Measurements from ENCODE around the gene SERPINE1.

DNA sequence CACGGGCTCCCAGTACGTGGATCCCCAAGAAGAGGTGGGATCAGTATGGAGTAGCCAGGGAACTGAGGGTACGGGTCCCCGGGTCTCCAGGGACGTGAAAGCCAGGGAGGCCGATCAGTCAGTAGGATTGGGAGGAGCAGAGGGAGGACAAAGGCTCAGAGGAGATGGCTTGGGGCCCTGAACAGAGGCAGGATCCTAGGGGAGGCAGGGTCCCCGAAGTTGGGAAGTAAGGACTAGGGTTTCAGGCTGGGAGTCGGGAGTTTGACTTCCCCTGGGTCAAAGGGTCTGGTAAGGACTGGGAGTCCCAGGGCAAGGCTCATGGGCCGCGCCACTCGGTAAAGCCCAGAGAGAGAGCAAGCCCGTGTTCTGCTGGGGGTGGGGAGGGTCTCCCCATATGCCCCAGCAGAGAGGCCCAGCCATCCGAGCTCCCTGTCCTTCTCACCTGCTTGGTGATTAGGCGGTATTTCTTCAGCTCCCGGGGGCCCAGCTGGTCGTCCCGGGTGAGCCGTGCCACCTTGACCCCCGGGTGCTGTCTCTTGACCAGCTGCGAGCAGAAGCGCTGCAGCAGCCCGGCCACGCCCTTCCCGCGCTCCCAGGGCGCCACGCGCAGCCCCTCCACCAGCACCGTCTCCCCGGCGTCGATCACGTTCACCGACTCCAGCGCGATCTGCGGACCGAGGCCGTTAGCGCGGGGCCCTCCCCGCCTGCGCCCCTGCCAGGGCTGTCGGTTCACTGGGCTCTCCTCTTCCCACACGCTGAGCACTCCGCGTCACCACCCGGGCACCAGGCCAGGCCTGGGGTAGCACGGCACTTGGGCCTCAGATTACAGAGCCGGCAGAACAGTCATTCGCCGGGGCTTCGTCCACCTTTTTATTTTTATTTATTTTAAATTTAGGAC is 46.2 kb downstream of the SERPINE1 start:
- TF ChIP-seq, protein P1, sequence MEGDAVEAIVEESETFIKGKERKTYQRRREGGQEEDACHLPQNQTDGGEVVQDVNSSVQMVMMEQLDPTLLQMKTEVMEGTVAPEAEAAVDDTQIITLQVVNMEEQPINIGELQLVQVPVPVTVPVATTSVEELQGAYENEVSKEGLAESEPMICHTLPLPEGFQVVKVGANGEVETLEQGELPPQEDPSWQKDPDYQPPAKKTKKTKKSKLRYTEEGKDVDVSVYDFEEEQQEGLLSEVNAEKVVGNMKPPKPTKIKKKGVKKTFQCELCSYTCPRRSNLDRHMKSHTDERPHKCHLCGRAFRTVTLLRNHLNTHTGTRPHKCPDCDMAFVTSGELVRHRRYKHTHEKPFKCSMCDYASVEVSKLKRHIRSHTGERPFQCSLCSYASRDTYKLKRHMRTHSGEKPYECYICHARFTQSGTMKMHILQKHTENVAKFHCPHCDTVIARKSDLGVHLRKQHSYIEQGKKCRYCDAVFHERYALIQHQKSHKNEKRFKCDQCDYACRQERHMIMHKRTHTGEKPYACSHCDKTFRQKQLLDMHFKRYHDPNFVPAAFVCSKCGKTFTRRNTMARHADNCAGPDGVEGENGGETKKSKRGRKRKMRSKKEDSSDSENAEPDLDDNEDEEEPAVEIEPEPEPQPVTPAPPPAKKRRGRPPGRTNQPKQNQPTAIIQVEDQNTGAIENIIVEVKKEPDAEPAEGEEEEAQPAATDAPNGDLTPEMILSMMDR (IDR thresholded peaks at IDR 0.05) = no peak
- TF ChIP-seq POLR2AphosphoS5 (IDR thresholded peaks at IDR 0.05; ENCODE audit: low read depth, low read length) (no peak), SIN3A (IDR thresholded peaks at IDR 0.05; ENCODE audit: borderline replicate concordance, insufficient read depth, low read depth, low read length) (no peak), TCF7L2 (IDR thresholded peaks at IDR 0.05; ENCODE audit: low read depth, low read length) (no peak)
- TF ChIP-seq, protein P2, sequence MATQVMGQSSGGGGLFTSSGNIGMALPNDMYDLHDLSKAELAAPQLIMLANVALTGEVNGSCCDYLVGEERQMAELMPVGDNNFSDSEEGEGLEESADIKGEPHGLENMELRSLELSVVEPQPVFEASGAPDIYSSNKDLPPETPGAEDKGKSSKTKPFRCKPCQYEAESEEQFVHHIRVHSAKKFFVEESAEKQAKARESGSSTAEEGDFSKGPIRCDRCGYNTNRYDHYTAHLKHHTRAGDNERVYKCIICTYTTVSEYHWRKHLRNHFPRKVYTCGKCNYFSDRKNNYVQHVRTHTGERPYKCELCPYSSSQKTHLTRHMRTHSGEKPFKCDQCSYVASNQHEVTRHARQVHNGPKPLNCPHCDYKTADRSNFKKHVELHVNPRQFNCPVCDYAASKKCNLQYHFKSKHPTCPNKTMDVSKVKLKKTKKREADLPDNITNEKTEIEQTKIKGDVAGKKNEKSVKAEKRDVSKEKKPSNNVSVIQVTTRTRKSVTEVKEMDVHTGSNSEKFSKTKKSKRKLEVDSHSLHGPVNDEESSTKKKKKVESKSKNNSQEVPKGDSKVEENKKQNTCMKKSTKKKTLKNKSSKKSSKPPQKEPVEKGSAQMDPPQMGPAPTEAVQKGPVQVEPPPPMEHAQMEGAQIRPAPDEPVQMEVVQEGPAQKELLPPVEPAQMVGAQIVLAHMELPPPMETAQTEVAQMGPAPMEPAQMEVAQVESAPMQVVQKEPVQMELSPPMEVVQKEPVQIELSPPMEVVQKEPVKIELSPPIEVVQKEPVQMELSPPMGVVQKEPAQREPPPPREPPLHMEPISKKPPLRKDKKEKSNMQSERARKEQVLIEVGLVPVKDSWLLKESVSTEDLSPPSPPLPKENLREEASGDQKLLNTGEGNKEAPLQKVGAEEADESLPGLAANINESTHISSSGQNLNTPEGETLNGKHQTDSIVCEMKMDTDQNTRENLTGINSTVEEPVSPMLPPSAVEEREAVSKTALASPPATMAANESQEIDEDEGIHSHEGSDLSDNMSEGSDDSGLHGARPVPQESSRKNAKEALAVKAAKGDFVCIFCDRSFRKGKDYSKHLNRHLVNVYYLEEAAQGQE (IDR thresholded peaks at IDR 0.05; ENCODE audit: insufficient read depth in 1 of 2, low read depth in 2 of 2, low read length in 1 of 2) = no peak
